Measurements from ENCODE around the gene MPND. TPM values are rescaled to one million over a fixed set of nuclear protein-coding genes. Genes with fewer than 3 reads are reported as not detected.
A peak's percentile ranks its signal among the peaks of the same experiment; 100 is the strongest.

MPND gene
- total and polyA plus RNA-seq, 2 of the 13 experiments (the other 11 are each of a cell fraction or from before 2014, with no cell fraction given): 10.8 to 15.8 TPM

- TF ChIP-seq ZNF558 (CRISPR knock-in tag; IDR thresholded peaks at IDR 0.05; ENCODE audit: borderline replicate concordance) (0 out of 2 replicates have a peak, but pooled peaks have one; percentile 15), KDM2A (CRISPR knock-in tag; IDR thresholded peaks at IDR 0.05; ENCODE audit: borderline replicate concordance, low read depth) (0 out of 2 replicates have a peak, but pooled peaks have one; percentile 17), ZNF556 (CRISPR knock-in tag; IDR thresholded peaks at IDR 0.05; ENCODE audit: borderline replicate concordance) (0 out of 2 replicates have a peak, but pooled peaks have one; percentile 45), ZIK1 (CRISPR knock-in tag; IDR thresholded peaks at IDR 0.05; ENCODE audit: borderline replicate concordance, low read depth) (no peak), HOXA3 (CRISPR knock-in tag; IDR thresholded peaks at IDR 0.05) (peak; percentile 24; the same call in 1 of the 2 replicates), MYPOP (CRISPR knock-in tag; IDR thresholded peaks at IDR 0.05) (0 out of 2 replicates have a peak, but pooled peaks have one; percentile 39), ZFP36L1 (CRISPR knock-in tag; IDR thresholded peaks at IDR 0.05) (0 out of 2 replicates have a peak, but pooled peaks have one; percentile 36), ZBED4 (CRISPR knock-in tag; IDR thresholded peaks at IDR 0.05; ENCODE audit: borderline replicate concordance) (peak; percentile 43; the same call in 1 of the 2 replicates), TAF1 (CRISPR knock-in tag; IDR thresholded peaks at IDR 0.05) (peak; percentile 45; the same call in 1 of the 2 replicates), SIN3A (IDR thresholded peaks at IDR 0.05; ENCODE audit: borderline replicate concordance, low read depth, low read length) (peak; percentile 53; the same call in 1 of the 2 replicates), ZSCAN9 (CRISPR knock-in tag; IDR thresholded peaks at IDR 0.05; ENCODE audit: borderline replicate concordance) (no peak; the same call in 1 of the 2 replicates), LCORL (IDR thresholded peaks at IDR 0.05) (no peak), LCORL (CRISPR knock-in tag; IDR thresholded peaks at IDR 0.05) (peak; percentile 29; the same call in 1 of the 2 replicates), ZNF782 (CRISPR knock-in tag; IDR thresholded peaks at IDR 0.05; ENCODE audit: borderline replicate concordance) (0 out of 2 replicates have a peak, but pooled peaks have one; percentile 39), SIN3B (IDR thresholded peaks at IDR 0.05; ENCODE audit: low read length) (no peak), ZNF430 (CRISPR knock-in tag; IDR thresholded peaks at IDR 0.05) (no peak), ZNF563 (CRISPR knock-in tag; IDR thresholded peaks at IDR 0.05) (0 out of 2 replicates have a peak, but pooled peaks have one; percentile 41), HES4 (CRISPR knock-in tag; IDR thresholded peaks at IDR 0.05; ENCODE audit: borderline replicate concordance) (peak; percentile 27; the same call in 1 of the 2 replicates)
- TF ChIP-seq, protein P1, sequence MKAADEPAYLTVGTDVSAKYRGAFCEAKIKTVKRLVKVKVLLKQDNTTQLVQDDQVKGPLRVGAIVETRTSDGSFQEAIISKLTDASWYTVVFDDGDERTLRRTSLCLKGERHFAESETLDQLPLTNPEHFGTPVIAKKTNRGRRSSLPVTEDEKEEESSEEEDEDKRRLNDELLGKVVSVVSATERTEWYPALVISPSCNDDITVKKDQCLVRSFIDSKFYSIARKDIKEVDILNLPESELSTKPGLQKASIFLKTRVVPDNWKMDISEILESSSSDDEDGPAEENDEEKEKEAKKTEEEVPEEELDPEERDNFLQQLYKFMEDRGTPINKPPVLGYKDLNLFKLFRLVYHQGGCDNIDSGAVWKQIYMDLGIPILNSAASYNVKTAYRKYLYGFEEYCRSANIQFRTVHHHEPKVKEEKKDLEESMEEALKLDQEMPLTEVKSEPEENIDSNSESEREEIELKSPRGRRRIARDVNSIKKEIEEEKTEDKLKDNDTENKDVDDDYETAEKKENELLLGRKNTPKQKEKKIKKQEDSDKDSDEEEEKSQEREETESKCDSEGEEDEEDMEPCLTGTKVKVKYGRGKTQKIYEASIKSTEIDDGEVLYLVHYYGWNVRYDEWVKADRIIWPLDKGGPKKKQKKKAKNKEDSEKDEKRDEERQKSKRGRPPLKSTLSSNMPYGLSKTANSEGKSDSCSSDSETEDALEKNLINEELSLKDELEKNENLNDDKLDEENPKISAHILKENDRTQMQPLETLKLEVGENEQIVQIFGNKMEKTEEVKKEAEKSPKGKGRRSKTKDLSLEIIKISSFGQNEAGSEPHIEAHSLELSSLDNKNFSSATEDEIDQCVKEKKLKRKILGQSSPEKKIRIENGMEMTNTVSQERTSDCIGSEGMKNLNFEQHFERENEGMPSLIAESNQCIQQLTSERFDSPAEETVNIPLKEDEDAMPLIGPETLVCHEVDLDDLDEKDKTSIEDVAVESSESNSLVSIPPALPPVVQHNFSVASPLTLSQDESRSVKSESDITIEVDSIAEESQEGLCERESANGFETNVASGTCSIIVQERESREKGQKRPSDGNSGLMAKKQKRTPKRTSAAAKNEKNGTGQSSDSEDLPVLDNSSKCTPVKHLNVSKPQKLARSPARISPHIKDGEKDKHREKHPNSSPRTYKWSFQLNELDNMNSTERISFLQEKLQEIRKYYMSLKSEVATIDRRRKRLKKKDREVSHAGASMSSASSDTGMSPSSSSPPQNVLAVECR (CRISPR knock-in tag; IDR thresholded peaks at IDR 0.05; ENCODE audit: borderline replicate concordance): peak; percentile 22; the same call in 1 of the 2 replicates
Observed at GRCh38 chr19:4338441-4339355, 4.7 kb upstream of the MPND start, which contains the start of gene STAP2 (continued).

All from HepG2 (cell line).